Panc1 (cell line): ENCODE data around the gene CDKAL1. TPM values are rescaled to one million over a fixed set of nuclear protein-coding genes. Genes with fewer than 3 reads are reported as not detected.

Experiments
- ATAC-seq: fragments of 200-7000 bp; cut with Tn5 transposase; 2 replicates; pipeline ENCODE4 v1.9.1; 2020; ENCODE audit warnings: mild to moderate bottlenecking, moderate library complexity
- BruUV-seq: library from RNA; stranded (reverse); fragments of 400-500 nt; replicated peaks from 2 replicates; lab custom pipeline; 2021; lab: Mats Ljungman, UMichigan
- CTCF ChIA-PET: fragments of 300-600 bp; sonication (Branson Sonifier 250); formaldehyde crosslinking; loops from one replicate; lab custom pipeline; 2022; ENCODE audit warnings: antibody characterized with exemption; lab: Charles Lee
- POLR2A ChIA-PET: fragments of 300-600 bp; sonication (Branson Sonifier 250); formaldehyde crosslinking; loops from one replicate; lab custom pipeline; 2022; ENCODE audit warnings: antibody characterized with exemption; lab: Charles Lee
- DNase-seq: peaks from one replicate; pipeline ENCODE4 v3.0.0-alpha.2; 2010; ENCODE audit warnings: low read depth, low spot score
- H3K27ac ChIP-seq: 2 replicates; pipeline ENCODE4 v1.5.1; 2011; ENCODE audit warnings: mild to moderate bottlenecking, low read length, inconsistent platforms
- H3K27me3 ChIP-seq: fragments of 200-500 bp; sonication (Bioruptor generic); 2 replicates; pipeline ENCODE4 v1.6.0; 2014; ENCODE audit warnings: low read length, inconsistent platforms; ENCODE audit not compliant: control insufficient read depth, insufficient read depth
- H3K36me3 ChIP-seq: fragments of 200-500 bp; sonication (Bioruptor generic); 2 replicates; pipeline ENCODE4 v1.5.1; 2014; ENCODE audit warnings: inconsistent platforms, mild to moderate bottlenecking, low read length, moderate library complexity; ENCODE audit not compliant: control insufficient read depth, insufficient read depth
- H3K4me1 ChIP-seq: 2 replicates; pipeline ENCODE4 v1.5.1; 2011; ENCODE audit warnings: inconsistent platforms, mild to moderate bottlenecking, low read length, moderate library complexity; ENCODE audit not compliant: control insufficient read depth, insufficient read depth
- H3K4me3 ChIP-seq, 2 experiments: 2 replicates each; pipeline ENCODE4 v1.5.1; 2011 to 2012; ENCODE audit warnings: low read depth in 2 of 2, low read length in 2 of 2, mild to moderate bottlenecking in 2 of 2, inconsistent platforms in 1 of 2, moderate library complexity in 1 of 2
- H3K9me3 ChIP-seq: fragments of 200-500 bp; sonication (Bioruptor generic); 2 replicates; pipeline ENCODE4 v1.5.1; 2014; ENCODE audit warnings: low read depth, mild to moderate bottlenecking, inconsistent platforms, low read length, moderate library complexity; ENCODE audit not compliant: control insufficient read depth, insufficient read depth
- POLR2AphosphoS5 ChIP-seq: IDR thresholded peaks from 2 replicates; pipeline ENCODE4 v1.6.1; 2012; ENCODE audit warnings: mild to moderate bottlenecking, low read depth, low read length, moderate library complexity
- REST ChIP-seq, 2 experiments: IDR thresholded peaks; 2 replicates each; pipeline ENCODE4 v1.6.1; 2011 to 2012; ENCODE audit warnings: low read depth in 2 of 2, control low read depth in 1 of 2, low read length in 1 of 2, mild to moderate bottlenecking in 1 of 2, moderate library complexity in 1 of 2; ENCODE audit not compliant: insufficient read depth in 1 of 2
- SIN3A ChIP-seq: IDR thresholded peaks from 2 replicates; pipeline ENCODE4 v1.6.1; 2012; ENCODE audit warnings: low read depth, mild to moderate bottlenecking, low read length, moderate library complexity, borderline replicate concordance; ENCODE audit not compliant: insufficient read depth
- TCF7L2 ChIP-seq: IDR thresholded peaks from 2 replicates; pipeline ENCODE4 v1.6.1; 2011; ENCODE audit warnings: mild to moderate bottlenecking, low read depth, low read length, inconsistent platforms
- in situ Hi-C: cut with HindIII; loops from 2 replicates; pipeline ENCODE4 v1.10.0; 2016; ENCODE audit warnings: low sequenced_read_pairs, low pct_unique_long_range_greater_than_20kb
- intact Hi-C: fragments of 100-400 bp; cut with micrococcal nuclease; formaldehyde crosslinking; loops from one replicate; pipeline ENCODE4 v1.10.0; 2022; ENCODE audit not compliant: unreplicated experiment
- total RNA-seq: library from RNA; stranded (reverse); gene quantifications from one replicate; pipeline ENCODE4 v1.2.1, GENCODE V29; 2021; ENCODE audit not compliant: unreplicated experiment
- TF ChIP-seq, protein P1 (sequence below): fragments of 450-650 bp; IDR thresholded peaks from 2 replicates; pipeline ENCODE4 v1.5.1; 2017; ENCODE audit warnings: mild to moderate bottlenecking

CDKAL1 gene
- total RNA-seq, 1 experiment from 2014 or later: 14.5 TPM

- Histone ChIP-seq H3K4me3 (no peak overlapping the region), H3K4me1 (no peaks in the 10 kb centered on the region), H3K36me3 (no peaks in the 10 kb centered on the region), H3K27ac (no peak overlapping the region), H3K9me3 (no peaks in the 10 kb centered on the region), H3K27me3 (no peaks in the 10 kb centered on the region)
- no TSS peak for BruUV-seq
- ChIA-PET POLR2A (no interaction called here), CTCF (no interaction called here)
- ATAC-seq (no peak), DNase-seq (no peak)
- in situ Hi-C loops: no loop called here
- TF ChIP-seq SIN3A: no peak
- TF ChIP-seq POLR2AphosphoS5: no peak
- TF ChIP-seq, protein P1, sequence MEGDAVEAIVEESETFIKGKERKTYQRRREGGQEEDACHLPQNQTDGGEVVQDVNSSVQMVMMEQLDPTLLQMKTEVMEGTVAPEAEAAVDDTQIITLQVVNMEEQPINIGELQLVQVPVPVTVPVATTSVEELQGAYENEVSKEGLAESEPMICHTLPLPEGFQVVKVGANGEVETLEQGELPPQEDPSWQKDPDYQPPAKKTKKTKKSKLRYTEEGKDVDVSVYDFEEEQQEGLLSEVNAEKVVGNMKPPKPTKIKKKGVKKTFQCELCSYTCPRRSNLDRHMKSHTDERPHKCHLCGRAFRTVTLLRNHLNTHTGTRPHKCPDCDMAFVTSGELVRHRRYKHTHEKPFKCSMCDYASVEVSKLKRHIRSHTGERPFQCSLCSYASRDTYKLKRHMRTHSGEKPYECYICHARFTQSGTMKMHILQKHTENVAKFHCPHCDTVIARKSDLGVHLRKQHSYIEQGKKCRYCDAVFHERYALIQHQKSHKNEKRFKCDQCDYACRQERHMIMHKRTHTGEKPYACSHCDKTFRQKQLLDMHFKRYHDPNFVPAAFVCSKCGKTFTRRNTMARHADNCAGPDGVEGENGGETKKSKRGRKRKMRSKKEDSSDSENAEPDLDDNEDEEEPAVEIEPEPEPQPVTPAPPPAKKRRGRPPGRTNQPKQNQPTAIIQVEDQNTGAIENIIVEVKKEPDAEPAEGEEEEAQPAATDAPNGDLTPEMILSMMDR: no peak
- TF ChIP-seq REST (IDR thresholded peaks at IDR 0.05; ENCODE audit: insufficient read depth in 1 of 2, low read depth in 2 of 2, low read length in 1 of 2): no peak
- no peak for TF ChIP-seq TCF7L2
- intact Hi-C loops: no loop called here
These were observed 91.9 kb downstream of the CDKAL1 start for GRCh38 chr6:20626165-20626564.

DNA sequence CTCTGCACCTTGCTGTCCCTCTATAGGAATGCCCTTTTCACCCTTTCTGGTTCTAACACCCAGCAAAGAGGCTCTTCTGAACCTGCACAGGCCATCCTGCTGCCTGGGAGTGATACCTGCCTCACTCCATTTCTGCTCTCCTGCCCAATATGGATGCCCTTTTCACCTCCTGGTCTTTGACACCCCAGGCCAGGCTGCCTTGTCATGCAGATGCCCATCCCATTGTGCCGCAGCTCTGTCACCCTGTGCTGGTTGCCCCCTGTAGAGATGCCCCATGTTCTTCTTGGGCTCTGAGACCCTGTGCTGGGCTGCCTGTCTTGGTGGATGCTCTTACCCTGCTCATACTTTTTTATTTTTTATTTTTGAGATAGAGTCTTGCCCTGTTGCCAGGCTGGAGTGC is 95.3 kb downstream of the CDKAL1 start:
- POLR2A ChIA-PET: no interaction called here
- no peaks in the 10 kb centered on the region for H3K36me3 ChIP-seq
- DNase-seq: no peak

More for the DNA sequence above, 95.3 kb downstream of the CDKAL1 start:
- no peak for ATAC-seq
- CTCF ChIA-PET: no interaction called here
- in situ Hi-C loops (no loop called here), intact Hi-C loops (no loop called here)
- BruUV-seq: no TSS peak
- no peak for TF ChIP-seq TCF7L2
- TF ChIP-seq, protein P1: no peak
- no peak for TF ChIP-seq REST (IDR thresholded peaks at IDR 0.05; ENCODE audit: insufficient read depth in 1 of 2, low read depth in 2 of 2, low read length in 1 of 2)
- no peak for TF ChIP-seq SIN3A
- no peak for TF ChIP-seq POLR2AphosphoS5
- H3K27me3 ChIP-seq: no peaks in the 10 kb centered on the region
- no peaks in the 10 kb centered on the region for H3K4me1 ChIP-seq
- no peak overlapping the region for H3K27ac ChIP-seq
- no peak overlapping the region for H3K4me3 ChIP-seq
- no peaks in the 10 kb centered on the region for H3K9me3 ChIP-seq
